WTC11 (cell line): Measurements from ENCODE around the gene ASXL3. TPM values are rescaled to one million over a fixed set of nuclear protein-coding genes. Genes with fewer than 3 reads are reported as not detected.

Experiments
- ATAC-seq: fragments of 200-7000 bp; cut with Tn5 transposase; 2 replicates; pipeline ENCODE4 v1.10.0; 2021; ENCODE audit warnings: mild to moderate bottlenecking, moderate library complexity
- CTCF ChIA-PET: fragments of 300-600 bp; sonication (Branson Sonifier 250); formaldehyde crosslinking; loops from one replicate; lab custom pipeline; 2021; ENCODE audit warnings: antibody characterized with exemption; lab: Charles Lee
- POLR2A ChIA-PET: fragments of 350-600 bp; sonication (Branson Sonifier 250); formaldehyde crosslinking; loops from one replicate; lab custom pipeline; 2021; ENCODE audit warnings: antibody characterized with exemption; lab: Charles Lee
- DNase-seq: peaks from one replicate; pipeline ENCODE4 v3.0.0; 2021; ENCODE audit warnings: low spot score
- H3K27ac Mint-ChIP-seq: 2 replicates; pipeline ENCODE4 v1.8.0; 2021; ENCODE audit warnings: mixed read lengths
- H3K27me3 Mint-ChIP-seq: 2 replicates; pipeline ENCODE4 v1.8.0; 2021; ENCODE audit warnings: low read depth, mild to moderate bottlenecking, moderate library complexity, mixed read lengths
- H3K36me3 Mint-ChIP-seq: 2 replicates; pipeline ENCODE4 v1.8.0; 2021; ENCODE audit warnings: mixed read lengths
- H3K4me1 Mint-ChIP-seq: 2 replicates; pipeline ENCODE4 v1.8.0; 2022; ENCODE audit warnings: mixed read lengths
- H3K4me3 Mint-ChIP-seq: 2 replicates; pipeline ENCODE4 v1.8.0; 2021; ENCODE audit warnings: mild to moderate bottlenecking, moderate library complexity, mixed read lengths
- H3K9me3 Mint-ChIP-seq: 2 replicates; pipeline ENCODE4 v1.8.0; 2021; ENCODE audit warnings: mixed read lengths
- CBFB ChIP-seq: sonication (generic); formaldehyde crosslinking; IDR thresholded peaks from 2 replicates; pipeline ENCODE4 v1.8.1; 2022; ENCODE audit warnings: mild to moderate bottlenecking, low read depth, missing genetic modification reagents
- E2F5 ChIP-seq: sonication (generic); formaldehyde crosslinking; IDR thresholded peaks from 2 replicates; pipeline ENCODE4 v1.8.1; 2022; ENCODE audit warnings: mild to moderate bottlenecking, moderate library complexity, missing genetic modification reagents
- EMX1 ChIP-seq: fragments of 250-450 bp; sonication (Bioruptor Pico); IDR thresholded peaks from 2 replicates; pipeline ENCODE4 v1.8.0; 2021; ENCODE audit warnings: mild to moderate bottlenecking
- FOXP1 ChIP-seq: sonication (generic); formaldehyde crosslinking; IDR thresholded peaks from 2 replicates; pipeline ENCODE4 v1.8.0; 2022; ENCODE audit warnings: missing genetic modification reagents, mild to moderate bottlenecking, moderate library complexity, borderline replicate concordance
- HMGA2 ChIP-seq: fragments of 250-450 bp; sonication (Bioruptor Pico); IDR thresholded peaks from 2 replicates; pipeline ENCODE4 v1.4.0; 2021; ENCODE audit warnings: mild to moderate bottlenecking, moderate library complexity
- PRDM15 ChIP-seq: sonication (generic); formaldehyde crosslinking; IDR thresholded peaks from 2 replicates; pipeline ENCODE4 v1.8.0; 2022; ENCODE audit warnings: missing genetic modification reagents
- ZNF219 ChIP-seq: sonication (generic); formaldehyde crosslinking; IDR thresholded peaks from 2 replicates; pipeline ENCODE4 v1.8.0; 2023; ENCODE audit warnings: missing genetic modification reagents, mild to moderate bottlenecking, borderline replicate concordance
- ZNF396 ChIP-seq: fragments of 250-450 bp; sonication (Bioruptor Pico); IDR thresholded peaks from 2 replicates; pipeline ENCODE4 v1.8.0; 2021; ENCODE audit warnings: mild to moderate bottlenecking, moderate library complexity, borderline replicate concordance
- ZNF532 ChIP-seq: fragments of 250-450 bp; sonication (Bioruptor Pico); IDR thresholded peaks from 2 replicates; pipeline ENCODE4 v1.9.0; 2021; ENCODE audit warnings: mild to moderate bottlenecking, borderline replicate concordance
- total RNA-seq: library from RNA; stranded (reverse); gene quantifications from 3 replicates; pipeline ENCODE4 v1.2.3, GENCODE V29; 2021
- TF ChIP-seq, protein P1 (sequence below): sonication (generic); formaldehyde crosslinking; IDR thresholded peaks from 2 replicates; pipeline ENCODE4 v1.8.1; 2023; ENCODE audit warnings: mild to moderate bottlenecking, missing genetic modification reagents
- TF ChIP-seq, protein P2 (sequence below): sonication (generic); formaldehyde crosslinking; IDR thresholded peaks from 2 replicates; pipeline ENCODE4 v1.8.0; 2023; ENCODE audit warnings: mild to moderate bottlenecking, missing genetic modification reagents
- TF ChIP-seq, protein P3 (sequence below): sonication (generic); formaldehyde crosslinking; IDR thresholded peaks from 2 replicates; pipeline ENCODE4 v1.8.1; 2022; ENCODE audit warnings: low read depth, mild to moderate bottlenecking, moderate library complexity, missing genetic modification reagents, borderline replicate concordance
- TF ChIP-seq, protein P4 (sequence below): sonication (generic); formaldehyde crosslinking; conservative IDR thresholded peaks from 2 replicates; pipeline ENCODE4 v1.8.1; 2022; ENCODE audit warnings: mild to moderate bottlenecking, missing genetic modification reagents

ASXL3 gene
- total RNA-seq, 1 experiment from 2014 or later: 0.35 TPM

- TF ChIP-seq ZNF532 (CRISPR knock-in tag) (no peak), ZNF219 (CRISPR knock-in tag) (no peak), FOXP1 (CRISPR knock-in tag) (no peak), E2F5 (CRISPR knock-in tag) (no peak), EMX1 (CRISPR knock-in tag) (no peak), HMGA2 (CRISPR knock-in tag) (no peak), ZNF396 (CRISPR knock-in tag) (no peak)
- TF ChIP-seq, protein P1, sequence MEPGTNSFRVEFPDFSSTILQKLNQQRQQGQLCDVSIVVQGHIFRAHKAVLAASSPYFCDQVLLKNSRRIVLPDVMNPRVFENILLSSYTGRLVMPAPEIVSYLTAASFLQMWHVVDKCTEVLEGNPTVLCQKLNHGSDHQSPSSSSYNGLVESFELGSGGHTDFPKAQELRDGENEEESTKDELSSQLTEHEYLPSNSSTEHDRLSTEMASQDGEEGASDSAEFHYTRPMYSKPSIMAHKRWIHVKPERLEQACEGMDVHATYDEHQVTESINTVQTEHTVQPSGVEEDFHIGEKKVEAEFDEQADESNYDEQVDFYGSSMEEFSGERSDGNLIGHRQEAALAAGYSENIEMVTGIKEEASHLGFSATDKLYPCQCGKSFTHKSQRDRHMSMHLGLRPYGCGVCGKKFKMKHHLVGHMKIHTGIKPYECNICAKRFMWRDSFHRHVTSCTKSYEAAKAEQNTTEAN: no peak
Measured at GRCh38 chr18:33702625-33703024, 124.6 kb downstream of the ASXL3 start (continued).

GRCh38 chr18:33706391-33706790 lies 128.4 kb downstream of the ASXL3 start:
- TF ChIP-seq PRDM15 (CRISPR knock-in tag): no peak
- TF ChIP-seq, protein P2, sequence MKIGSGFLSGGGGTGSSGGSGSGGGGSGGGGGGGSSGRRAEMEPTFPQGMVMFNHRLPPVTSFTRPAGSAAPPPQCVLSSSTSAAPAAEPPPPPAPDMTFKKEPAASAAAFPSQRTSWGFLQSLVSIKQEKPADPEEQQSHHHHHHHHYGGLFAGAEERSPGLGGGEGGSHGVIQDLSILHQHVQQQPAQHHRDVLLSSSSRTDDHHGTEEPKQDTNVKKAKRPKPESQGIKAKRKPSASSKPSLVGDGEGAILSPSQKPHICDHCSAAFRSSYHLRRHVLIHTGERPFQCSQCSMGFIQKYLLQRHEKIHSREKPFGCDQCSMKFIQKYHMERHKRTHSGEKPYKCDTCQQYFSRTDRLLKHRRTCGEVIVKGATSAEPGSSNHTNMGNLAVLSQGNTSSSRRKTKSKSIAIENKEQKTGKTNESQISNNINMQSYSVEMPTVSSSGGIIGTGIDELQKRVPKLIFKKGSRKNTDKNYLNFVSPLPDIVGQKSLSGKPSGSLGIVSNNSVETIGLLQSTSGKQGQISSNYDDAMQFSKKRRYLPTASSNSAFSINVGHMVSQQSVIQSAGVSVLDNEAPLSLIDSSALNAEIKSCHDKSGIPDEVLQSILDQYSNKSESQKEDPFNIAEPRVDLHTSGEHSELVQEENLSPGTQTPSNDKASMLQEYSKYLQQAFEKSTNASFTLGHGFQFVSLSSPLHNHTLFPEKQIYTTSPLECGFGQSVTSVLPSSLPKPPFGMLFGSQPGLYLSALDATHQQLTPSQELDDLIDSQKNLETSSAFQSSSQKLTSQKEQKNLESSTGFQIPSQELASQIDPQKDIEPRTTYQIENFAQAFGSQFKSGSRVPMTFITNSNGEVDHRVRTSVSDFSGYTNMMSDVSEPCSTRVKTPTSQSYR: no peak
- TF ChIP-seq, protein P3, sequence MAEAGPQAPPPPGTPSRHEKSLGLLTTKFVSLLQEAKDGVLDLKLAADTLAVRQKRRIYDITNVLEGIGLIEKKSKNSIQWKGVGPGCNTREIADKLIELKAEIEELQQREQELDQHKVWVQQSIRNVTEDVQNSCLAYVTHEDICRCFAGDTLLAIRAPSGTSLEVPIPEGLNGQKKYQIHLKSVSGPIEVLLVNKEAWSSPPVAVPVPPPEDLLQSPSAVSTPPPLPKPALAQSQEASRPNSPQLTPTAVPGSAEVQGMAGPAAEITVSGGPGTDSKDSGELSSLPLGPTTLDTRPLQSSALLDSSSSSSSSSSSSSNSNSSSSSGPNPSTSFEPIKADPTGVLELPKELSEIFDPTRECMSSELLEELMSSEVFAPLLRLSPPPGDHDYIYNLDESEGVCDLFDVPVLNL: no peak
- TF ChIP-seq, protein P4, sequence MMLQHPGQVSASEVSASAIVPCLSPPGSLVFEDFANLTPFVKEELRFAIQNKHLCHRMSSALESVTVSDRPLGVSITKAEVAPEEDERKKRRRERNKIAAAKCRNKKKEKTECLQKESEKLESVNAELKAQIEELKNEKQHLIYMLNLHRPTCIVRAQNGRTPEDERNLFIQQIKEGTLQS (CRISPR knock-in tag): no peak
- TF ChIP-seq CBFB (CRISPR knock-in tag): no peak
- no peak for DNase-seq
- no peak overlapping the region for H3K27ac Mint-ChIP-seq
- H3K9me3 Mint-ChIP-seq: no peaks in the 10 kb centered on the region
- no peaks in the 10 kb centered on the region for H3K4me1 Mint-ChIP-seq
- no peak for ATAC-seq
- no peaks in the 10 kb centered on the region for H3K36me3 Mint-ChIP-seq
- H3K27me3 Mint-ChIP-seq: no peaks in the 10 kb centered on the region
- CTCF ChIA-PET: no interaction called here
- no peak overlapping the region for H3K4me3 Mint-ChIP-seq
- POLR2A ChIA-PET: no interaction called here
